Mononuclear cell (primary cell): ENCODE data around the gene IL1R2. TPM values are rescaled to one million over a fixed set of nuclear protein-coding genes. Genes with fewer than 3 reads are reported as not detected.
"Not testable (repeated sequence)": the region's sequence is repeated elsewhere in the genome, so short reads cannot be mapped to it uniquely, and the experiment has no call there.

ENCODE experiments used
- H3K27me3 ChIP-seq: 2 replicates; pipeline ENCODE4 v1.6.0; 2011; ENCODE audit warnings: low read length, control low read depth; ENCODE audit not compliant: insufficient read depth
- H3K4me1 ChIP-seq: 2 replicates; pipeline ENCODE4 v1.5.1; 2011; ENCODE audit warnings: mild to moderate bottlenecking, low read length, control low read depth; ENCODE audit not compliant: insufficient read depth
- H3K4me3 ChIP-seq: 2 replicates; pipeline ENCODE4 v1.5.1; 2011; ENCODE audit warnings: mild to moderate bottlenecking, low read length, moderate library complexity
- H3K9me3 ChIP-seq: 2 replicates; pipeline ENCODE4 v1.5.1; 2011; ENCODE audit warnings: low read depth, mild to moderate bottlenecking, control low read depth, low read length
- total RNA-seq: library from RNA; depleted of rRNA; stranded (reverse); fragments of >200 nt; gene quantifications from one replicate; pipeline ENCODE4 v1.2.3, GENCODE V29; 2012

The IL1R2 gene
- total RNA-seq, 1 donor: 1.4 TPM

DNA sequence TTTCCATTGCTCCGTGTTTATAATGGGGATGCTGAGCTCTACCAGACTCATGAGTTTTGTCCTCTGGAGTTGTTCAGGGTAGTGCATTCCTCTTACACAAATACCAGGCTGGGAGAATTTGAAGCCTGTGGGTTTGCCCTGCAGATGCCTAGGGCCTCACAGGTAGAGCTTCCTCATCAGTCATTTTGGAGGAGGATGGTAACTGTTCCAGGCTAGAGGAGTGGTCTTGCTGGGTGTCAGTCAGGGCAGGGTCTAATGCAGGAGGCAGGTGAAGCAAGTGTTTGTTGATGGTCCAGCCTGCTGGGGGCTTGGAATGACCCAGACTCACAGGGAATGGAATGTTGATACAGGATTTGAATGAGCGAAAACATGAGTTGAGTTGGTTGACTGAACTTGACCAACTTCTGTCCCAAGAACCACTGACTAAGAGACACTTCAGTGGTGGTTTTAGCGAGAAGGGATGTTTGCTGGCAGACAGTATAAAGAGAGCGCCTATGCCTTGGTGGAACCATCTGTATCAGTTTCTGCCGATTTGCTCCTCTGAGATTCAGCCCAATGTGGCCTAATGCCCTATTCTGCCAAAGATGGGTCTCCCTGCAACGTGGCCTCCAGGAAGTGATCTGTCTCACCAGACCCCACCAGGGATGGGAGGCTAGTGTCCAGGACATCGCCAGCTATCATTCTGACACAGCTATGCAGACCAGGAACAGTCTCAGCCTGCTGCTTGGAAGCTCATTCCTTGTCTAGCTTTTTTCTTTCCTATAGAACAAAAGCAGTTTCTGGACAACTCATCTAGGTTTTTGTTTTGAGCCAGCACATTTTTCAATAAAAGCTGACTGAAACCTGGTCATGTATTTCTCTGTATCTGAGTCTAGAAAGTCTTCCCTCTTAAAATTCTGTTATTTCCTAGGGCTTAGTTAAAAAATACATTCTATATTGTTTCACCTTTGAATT is 9.3 kb downstream of the IL1R2 start:
- peaks cover 20% of the 10 kb centered on the region for H3K4me1 ChIP-seq
- no peak overlapping the region for H3K4me3 ChIP-seq
- no peaks in the 10 kb centered on the region for H3K9me3 ChIP-seq
- no peaks in the 10 kb centered on the region for H3K27me3 ChIP-seq

DNA sequence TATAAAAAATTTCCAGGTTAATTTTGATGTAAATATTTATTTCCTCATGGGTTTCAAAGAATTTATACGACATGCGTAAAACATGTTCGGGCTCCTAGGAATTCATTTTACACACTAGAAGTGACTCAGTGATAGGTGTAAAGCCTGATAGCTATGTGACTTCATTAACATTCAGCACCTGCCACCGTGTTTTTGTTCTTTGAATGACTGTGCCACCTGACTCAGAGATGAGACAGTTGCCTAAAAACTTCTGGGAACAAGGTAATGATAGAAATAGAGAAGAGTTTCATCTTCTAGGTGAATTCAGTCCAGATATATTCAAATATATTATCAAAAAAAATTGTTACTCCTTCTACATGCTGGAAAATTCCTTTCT is 10.0 kb downstream of the IL1R2 start:
- no peak overlapping the region for H3K4me3 ChIP-seq
- peaks cover 25% of the 10 kb centered on the region for H3K4me1 ChIP-seq
- no peaks in the 10 kb centered on the region for H3K9me3 ChIP-seq
- no peaks in the 10 kb centered on the region for H3K27me3 ChIP-seq

DNA sequence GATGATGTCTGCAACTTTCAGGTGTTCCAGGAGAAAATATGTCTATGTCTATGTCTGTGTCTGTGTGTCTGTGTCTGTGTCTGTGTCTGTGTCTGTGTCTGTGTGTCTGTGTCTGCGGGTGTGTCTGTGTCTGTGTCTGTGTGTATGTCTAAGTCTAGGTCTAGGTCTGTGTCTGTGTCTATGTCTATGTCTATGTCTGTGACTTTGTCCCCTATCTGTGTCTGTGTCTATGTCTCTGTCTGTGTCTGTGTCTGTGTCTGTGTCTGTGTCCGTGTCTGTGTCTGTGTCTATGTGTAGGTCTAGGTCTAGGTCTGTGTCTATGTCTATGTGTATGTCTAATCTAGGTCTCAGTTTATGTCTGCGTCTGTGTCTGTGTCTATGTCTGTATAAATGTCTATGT is 10.5 kb downstream of the IL1R2 start:
- no peaks in the 10 kb centered on the region for H3K9me3 ChIP-seq
- peaks cover 25% of the 10 kb centered on the region for H3K4me1 ChIP-seq
- no peak overlapping the region for H3K4me3 ChIP-seq
- H3K27me3 ChIP-seq: no peaks in the 10 kb centered on the region

DNA sequence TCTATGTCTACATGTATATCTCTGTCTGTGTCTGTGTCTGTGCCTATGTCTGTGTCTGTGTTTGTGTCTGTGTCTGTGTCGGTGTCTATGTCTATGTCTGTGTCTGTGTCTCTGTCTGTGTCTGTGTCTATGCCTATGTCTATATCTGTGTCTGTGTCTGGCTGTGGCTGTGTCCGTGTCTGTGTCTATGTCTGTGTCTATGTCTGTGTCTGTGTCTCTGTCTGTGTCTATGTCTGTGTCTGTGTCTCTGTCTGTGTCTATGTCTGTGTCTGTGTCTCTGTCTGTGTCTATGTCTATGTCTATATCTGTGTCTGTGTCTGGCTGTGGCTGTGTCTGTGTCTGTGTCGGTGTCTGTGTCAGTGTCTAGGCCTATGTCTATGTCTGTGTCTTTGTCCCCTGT is 11.1 kb downstream of the IL1R2 start:
- H3K9me3 ChIP-seq, H3K4me3 ChIP-seq, H3K27me3 ChIP-seq: not testable (repeated sequence)
- peaks cover 25% of the 10 kb centered on the region for H3K4me1 ChIP-seq

DNA sequence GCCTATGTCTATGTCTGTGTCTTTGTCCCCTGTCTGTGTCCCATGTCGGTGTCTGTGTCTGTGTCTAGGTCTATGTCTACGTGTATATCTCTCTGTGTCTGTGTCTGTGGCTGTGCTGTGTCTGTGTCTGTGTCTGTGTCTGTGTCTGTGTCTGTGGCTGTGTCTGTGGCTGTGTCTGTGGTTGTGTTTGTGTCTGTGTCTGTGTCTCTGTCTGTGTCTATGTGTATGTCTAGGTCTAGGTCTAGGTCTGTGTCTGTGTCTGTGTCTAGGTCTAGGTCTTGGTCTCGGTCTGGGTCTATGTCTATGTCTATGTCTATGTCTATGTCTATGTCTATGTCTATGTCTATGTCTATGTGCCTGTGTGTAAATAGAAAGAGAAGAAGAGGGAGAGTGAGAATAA is 11.9 kb downstream of the IL1R2 start:
- Histone ChIP-seq H3K4me3 (no peak overlapping the region), H3K4me1 (peaks cover 25% of the 10 kb centered on the region), H3K9me3 (no peaks in the 10 kb centered on the region), H3K27me3 (no peaks in the 10 kb centered on the region)

DNA sequence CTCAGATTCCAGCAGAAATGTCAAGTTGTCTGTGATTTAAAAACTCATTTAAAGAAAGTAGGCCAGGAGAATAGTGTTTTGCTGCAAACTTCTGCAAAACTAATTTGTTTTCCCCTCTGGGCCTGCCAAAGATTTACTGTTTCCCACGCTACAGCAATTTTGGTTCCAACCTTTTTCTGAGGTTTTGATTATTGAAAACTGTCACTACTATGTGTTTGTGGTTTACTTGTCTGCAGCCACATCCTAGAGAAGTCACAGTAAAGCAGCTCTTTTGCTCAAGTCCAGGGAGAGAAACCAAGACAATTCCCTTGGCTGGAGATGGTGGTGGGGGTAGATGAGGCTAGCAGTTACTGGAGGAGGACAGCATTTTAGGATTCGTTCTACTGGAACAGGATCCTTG is 12.8 kb downstream of the IL1R2 start:
- H3K27me3 ChIP-seq: no peaks in the 10 kb centered on the region
- no peak overlapping the region for H3K4me3 ChIP-seq
- peaks cover 18% of the 10 kb centered on the region for H3K4me1 ChIP-seq
- no peaks in the 10 kb centered on the region for H3K9me3 ChIP-seq

DNA sequence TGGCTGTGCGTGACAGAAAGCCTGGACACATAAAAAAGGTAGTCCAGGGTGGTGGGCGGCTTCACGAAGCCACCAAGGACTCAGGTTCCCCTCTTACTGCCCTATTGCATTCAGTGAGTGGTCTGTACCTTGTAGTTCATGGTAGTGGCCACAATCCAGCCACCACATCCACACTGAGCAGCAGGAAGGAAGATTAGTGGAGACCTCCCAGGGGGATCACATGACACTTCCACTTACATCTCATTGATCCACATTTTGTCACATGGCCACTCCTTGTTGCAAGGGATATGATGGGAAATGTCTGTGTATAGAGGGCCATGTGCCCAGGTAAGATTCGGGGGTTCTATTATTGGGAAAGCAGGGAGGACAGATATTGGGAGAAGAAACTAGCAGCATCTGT is 13.7 kb downstream of the IL1R2 start:
- no peak overlapping the region for H3K4me3 ChIP-seq

DNA sequence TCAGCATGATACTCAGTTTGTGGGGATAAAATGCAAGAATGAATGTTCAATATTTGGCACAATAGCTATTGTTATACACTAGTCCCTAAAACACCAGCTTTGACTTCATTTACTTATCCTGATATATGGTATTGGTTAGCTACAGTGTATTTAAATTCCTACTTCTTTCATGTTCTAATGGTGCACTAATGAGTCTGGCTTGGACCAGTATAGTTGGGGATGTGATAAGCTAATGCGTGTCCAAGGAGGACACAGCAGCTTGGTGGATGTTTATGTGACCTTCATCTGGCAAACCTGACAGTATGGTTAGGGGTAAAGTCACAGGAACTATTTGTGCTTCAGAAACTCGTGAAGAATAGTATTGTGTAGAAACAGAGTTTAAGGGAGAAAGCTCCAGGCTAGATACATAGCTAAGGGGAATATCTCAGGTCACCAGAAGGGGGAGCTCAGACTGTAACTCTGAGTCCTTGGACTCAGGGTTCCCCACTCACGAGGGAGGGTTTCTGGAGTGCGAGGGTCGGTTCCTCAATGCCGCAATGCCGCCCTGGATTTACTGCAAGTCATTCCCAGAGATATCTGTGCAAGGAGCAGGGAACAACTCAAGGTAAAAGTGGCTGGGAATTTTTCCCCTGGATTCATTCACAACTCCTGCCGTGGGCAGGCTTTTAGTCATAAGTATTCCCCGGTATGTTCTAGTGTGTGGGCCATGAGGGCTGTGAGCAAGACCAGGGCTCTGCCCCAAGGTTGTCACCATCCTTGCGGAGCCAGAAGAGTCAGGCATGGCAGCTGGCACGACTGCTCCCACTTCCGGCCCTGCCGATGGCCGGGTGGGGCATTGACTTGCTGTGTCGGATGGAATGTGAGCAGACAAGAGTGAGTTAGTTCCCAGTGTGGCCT is 14.5 kb downstream of the IL1R2 start:
- Histone ChIP-seq H3K4me1 (peaks cover 29% of the 10 kb centered on the region), H3K9me3 (no peaks in the 10 kb centered on the region), H3K27me3 (no peaks in the 10 kb centered on the region), H3K4me3 (no peak overlapping the region)

More for the DNA sequence above, 13.7 kb downstream of the IL1R2 start:
- H3K4me1 ChIP-seq: peaks cover 23% of the 10 kb centered on the region
- H3K27me3 ChIP-seq: no peaks in the 10 kb centered on the region
- H3K9me3 ChIP-seq: no peaks in the 10 kb centered on the region

DNA sequence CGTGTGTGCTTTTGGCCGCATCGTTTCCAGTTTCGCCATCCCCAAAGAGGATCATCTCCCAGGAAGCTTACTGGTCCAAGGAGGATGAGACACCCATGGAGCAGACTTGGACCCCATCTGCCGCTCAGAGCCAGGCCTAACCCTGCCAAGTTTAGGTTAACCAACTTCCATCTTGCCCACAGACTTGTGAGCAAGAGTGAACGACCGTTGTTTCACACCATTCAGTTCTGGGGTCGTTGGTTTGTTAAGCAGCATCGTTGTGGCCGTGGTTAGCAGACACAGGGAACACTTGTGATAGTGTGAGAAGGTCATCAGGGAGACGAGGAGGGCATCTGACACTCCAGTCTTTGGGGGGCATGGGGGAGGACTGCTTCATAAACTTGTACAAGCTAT is 15.1 kb downstream of the IL1R2 start:
- H3K4me3 ChIP-seq: no peak overlapping the region
- H3K9me3 ChIP-seq: no peaks in the 10 kb centered on the region
- peaks cover 31% of the 10 kb centered on the region for H3K4me1 ChIP-seq
- no peaks in the 10 kb centered on the region for H3K27me3 ChIP-seq

DNA sequence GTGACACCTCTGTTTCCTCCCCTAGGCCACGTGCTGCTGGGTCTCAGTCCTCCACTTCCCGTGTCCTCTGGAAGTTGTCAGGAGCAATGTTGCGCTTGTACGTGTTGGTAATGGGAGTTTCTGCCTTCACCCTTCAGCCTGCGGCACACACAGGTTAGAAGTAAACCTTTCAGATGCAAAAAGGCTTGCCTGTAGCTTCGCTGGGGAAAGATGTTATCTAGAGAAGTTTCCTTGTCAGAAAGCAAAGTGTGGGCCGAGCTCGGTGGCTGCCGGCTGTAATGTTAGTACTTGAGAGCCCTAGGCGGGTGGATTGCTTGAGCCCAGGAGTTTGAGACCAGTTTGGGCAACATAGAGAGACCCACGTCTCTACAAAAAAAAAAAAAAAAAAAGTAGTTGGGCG is 16.7 kb downstream of the IL1R2 start:
- Histone ChIP-seq H3K27me3 (no peaks in the 10 kb centered on the region), H3K4me3 (no peak overlapping the region), H3K4me1 (peaks cover 31% of the 10 kb centered on the region), H3K9me3 (no peaks in the 10 kb centered on the region)

DNA sequence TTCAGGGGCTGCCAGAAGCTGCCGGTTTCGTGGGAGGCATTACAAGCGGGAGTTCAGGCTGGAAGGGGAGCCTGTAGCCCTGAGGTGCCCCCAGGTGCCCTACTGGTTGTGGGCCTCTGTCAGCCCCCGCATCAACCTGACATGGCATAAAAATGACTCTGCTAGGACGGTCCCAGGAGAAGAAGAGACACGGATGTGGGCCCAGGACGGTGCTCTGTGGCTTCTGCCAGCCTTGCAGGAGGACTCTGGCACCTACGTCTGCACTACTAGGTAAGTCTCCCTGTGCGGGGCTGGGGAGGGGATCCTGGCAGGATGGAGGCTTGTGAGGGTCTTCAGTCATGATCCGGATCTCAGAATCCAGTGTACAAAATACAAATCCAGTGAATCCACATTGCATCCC is 17.8 kb downstream of the IL1R2 start:
- Histone ChIP-seq H3K4me1 (peaks cover 29% of the 10 kb centered on the region), H3K27me3 (no peaks in the 10 kb centered on the region), H3K9me3 (no peaks in the 10 kb centered on the region), H3K4me3 (no peak overlapping the region)

DNA sequence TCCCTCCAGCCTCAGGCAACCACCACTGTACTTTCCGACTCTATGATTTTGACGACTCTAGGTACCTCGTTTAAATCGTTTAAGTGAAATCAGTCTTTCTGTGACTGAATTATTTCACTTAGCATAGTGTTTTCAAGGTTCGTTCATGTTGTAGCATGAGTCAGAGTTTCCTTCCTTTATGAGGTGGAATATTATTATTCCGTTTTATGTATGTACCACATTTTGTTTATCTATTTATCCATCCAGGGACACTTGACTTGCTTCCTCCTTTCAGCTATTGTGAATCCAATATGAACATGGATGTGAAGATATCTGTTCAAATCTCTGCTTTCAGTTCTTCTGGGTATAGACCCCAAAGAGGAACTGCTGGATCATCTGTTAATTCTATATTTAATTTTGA is 19.1 kb downstream of the IL1R2 start:
- Histone ChIP-seq H3K4me3 (no peak overlapping the region), H3K4me1 (peaks cover 19% of the 10 kb centered on the region), H3K9me3 (no peaks in the 10 kb centered on the region), H3K27me3 (no peaks in the 10 kb centered on the region)

DNA sequence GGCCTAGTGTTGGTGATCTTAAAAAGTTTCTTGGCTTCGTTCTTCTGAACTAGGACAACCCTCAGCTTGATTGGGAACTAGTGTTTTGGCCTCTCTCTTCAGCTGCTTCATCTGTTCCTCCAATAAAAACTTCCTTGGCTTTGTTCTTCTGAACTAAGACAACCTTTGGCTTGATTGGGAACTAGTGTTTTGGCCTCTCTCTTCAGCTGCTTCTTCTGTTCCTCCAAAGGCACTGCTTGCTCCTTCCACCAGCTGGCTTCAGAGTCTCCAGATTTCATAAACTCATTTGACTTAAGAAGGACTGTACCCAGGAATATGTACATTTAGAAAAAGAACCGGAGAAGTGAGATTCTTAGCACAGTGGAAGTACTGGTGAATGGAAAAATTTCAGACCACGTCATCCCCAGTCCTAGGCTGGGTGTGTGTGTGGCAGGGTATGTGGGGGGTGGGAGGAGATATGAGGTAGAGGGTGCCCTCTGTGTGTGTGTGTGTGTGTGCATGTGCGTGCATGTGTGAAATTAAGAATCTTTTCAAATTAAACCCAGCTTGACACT is 20.4 kb downstream of the IL1R2 start:
- no peak overlapping the region for H3K4me3 ChIP-seq
- no peaks in the 10 kb centered on the region for H3K9me3 ChIP-seq
- H3K4me1 ChIP-seq: peaks cover 13% of the 10 kb centered on the region
- no peaks in the 10 kb centered on the region for H3K27me3 ChIP-seq

DNA sequence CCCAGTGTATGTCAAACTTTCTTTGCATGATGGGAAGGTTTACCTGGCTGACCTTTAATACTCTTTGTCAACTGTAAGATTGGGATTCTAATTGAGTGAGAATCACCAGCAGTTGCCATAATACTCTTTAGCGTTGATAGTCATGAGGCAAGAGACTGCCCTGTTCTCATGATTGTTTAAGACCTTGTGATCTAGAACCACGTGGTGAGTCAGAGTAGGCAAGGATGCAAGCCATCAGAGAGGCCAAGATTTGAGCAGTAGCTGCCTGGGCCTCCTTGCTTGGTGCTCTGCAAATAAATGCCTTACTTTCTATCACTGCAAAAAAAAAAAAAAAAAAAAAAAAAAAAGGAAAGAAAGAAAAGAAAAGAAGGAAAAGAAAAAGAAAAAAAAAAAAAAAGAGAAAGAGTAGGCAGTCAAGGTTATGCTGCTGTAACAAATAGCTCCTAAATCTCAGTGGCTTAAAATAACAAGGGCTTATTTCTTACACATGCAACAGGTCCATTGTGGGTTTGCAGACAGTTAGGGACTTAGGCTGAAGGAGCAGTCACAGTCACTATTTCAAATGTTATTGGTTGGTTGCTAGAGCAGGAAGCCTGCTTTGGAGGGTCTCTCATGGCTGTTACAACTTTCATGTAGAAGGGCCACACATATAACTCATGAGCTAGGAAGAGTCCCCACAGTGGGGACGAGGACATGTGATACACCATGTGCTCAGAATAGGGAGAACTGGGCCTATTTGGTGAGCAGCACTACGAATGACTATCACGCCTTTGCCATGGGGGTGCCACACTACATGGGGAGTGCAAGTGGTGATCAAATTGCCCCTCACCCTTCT is 21.7 kb downstream of the IL1R2 start:
- Histone ChIP-seq H3K27me3 (no peaks in the 10 kb centered on the region), H3K4me1 (peaks cover 13% of the 10 kb centered on the region), H3K4me3 (no peak overlapping the region), H3K9me3 (no peaks in the 10 kb centered on the region)
